SU-DHL-6 (cell line): ENCODE measurements around the gene ZMYND11.

Experiments
- H2AFZ ChIP-seq: fragments of 200-600 bp; sonication (generic); 2 replicates; pipeline ENCODE4 v1.6.1; 2014; ENCODE audit warnings: low read depth, mild to moderate bottlenecking, moderate library complexity, mixed read lengths, antibody characterized with exemption, low read length; ENCODE audit not compliant: severe bottlenecking
- H3F3A ChIP-seq: fragments of 200-600 bp; shearing (Covaris generic); 2 replicates; pipeline ENCODE4 v1.6.0; 2016; ENCODE audit warnings: antibody characterized with exemption, mild to moderate bottlenecking; ENCODE audit not compliant: insufficient read depth
- H3K27ac ChIP-seq: fragments of 200-600 bp; sonication (generic); 2 replicates; pipeline ENCODE4 v1.5.1; 2016; ENCODE audit warnings: low read depth, mild to moderate bottlenecking, low read length, moderate library complexity, mixed read lengths
- H3K27me3 ChIP-seq: fragments of 200-600 bp; sonication (generic), shearing (Covaris generic); 2 replicates; pipeline ENCODE4 v1.6.0; 2014; ENCODE audit warnings: mild to moderate bottlenecking, low read length
- H3K36me3 ChIP-seq: fragments of 200-600 bp; sonication (generic); 2 replicates; pipeline ENCODE4 v1.6.1; 2014; ENCODE audit warnings: mild to moderate bottlenecking, low read length, mixed read lengths
- H3K4me2 ChIP-seq: fragments of 300-600, 200-600 bp; shearing (Covaris generic), sonication (generic); 2 replicates; pipeline ENCODE4 v1.6.0; 2014; ENCODE audit warnings: low read length, low read depth, mild to moderate bottlenecking; ENCODE audit not compliant: poor library complexity, severe bottlenecking
- H3K4me3 ChIP-seq: fragments of 200-600 bp; sonication (generic); 2 replicates; pipeline ENCODE4 v1.5.1; 2014; ENCODE audit warnings: antibody characterized with exemption, low read length, mild to moderate bottlenecking, mixed read lengths; ENCODE audit not compliant: insufficient read depth, poor library complexity, severe bottlenecking
- H3K79me2 ChIP-seq: fragments of 200-600 bp; sonication (generic); 2 replicates; pipeline ENCODE4 v1.6.1; 2014; ENCODE audit warnings: mild to moderate bottlenecking, low read length, moderate library complexity; ENCODE audit not compliant: insufficient read depth
- H3K9ac ChIP-seq: fragments of 200-600 bp; sonication (generic); 2 replicates; pipeline ENCODE4 v1.7.0; 2014; ENCODE audit warnings: mild to moderate bottlenecking, low read length
- H3K9me2 ChIP-seq: fragments of 200-600 bp; sonication (generic); replicated peaks from 2 replicates; pipeline ENCODE4 v1.6.1; 2014; ENCODE audit warnings: low read length; ENCODE audit not compliant: insufficient read depth
- H3K9me3 ChIP-seq: fragments of 200-600 bp; sonication (generic); 2 replicates; pipeline ENCODE4 v1.6.1; 2014; ENCODE audit warnings: low read length, mixed read lengths; ENCODE audit not compliant: insufficient read depth
- H4K20me1 ChIP-seq: fragments of 200-600 bp; sonication (generic); 2 replicates; pipeline ENCODE4 v1.6.1; 2014; ENCODE audit warnings: low read depth, mild to moderate bottlenecking, antibody characterized with exemption, low read length, moderate library complexity, mixed read lengths
- CTCF ChIP-seq: fragments of 200-600 bp; sonication (generic); IDR thresholded peaks from one replicate; pipeline ENCODE4 v1.5.1; 2017; ENCODE audit warnings: antibody characterized with exemption, mild to moderate bottlenecking, low read length, moderate library complexity; ENCODE audit not compliant: insufficient read depth, poor library complexity, severe bottlenecking
- EZH2phosphoT487 ChIP-seq: fragments of 200-600 bp; sonication (generic), shearing (Covaris generic); conservative IDR thresholded peaks from 2 replicates; pipeline ENCODE4 v1.6.1; 2018; ENCODE audit warnings: mild to moderate bottlenecking, antibody characterized with exemption, low read length, moderate library complexity, mixed read lengths

Gene ZMYND11

GRCh38 chr10:208616-209015, 73.4 kb downstream of the ZMYND11 start:
- Histone ChIP-seq H3K27me3 (no peaks in the 10 kb centered on the region), H4K20me1 (no peaks in the 10 kb centered on the region), H3K9me2 (no peaks in the 10 kb centered on the region), H3F3A (no peaks in the 10 kb centered on the region), H3K27ac (no peak overlapping the region), H3K4me3 (no peak overlapping the region), H3K79me2 (no peaks in the 10 kb centered on the region), H3K9ac (no peak overlapping the region), H3K36me3 (no peaks in the 10 kb centered on the region), H3K4me2 (no peak overlapping the region), H2AFZ (no peak overlapping the region), H3K9me3 (no peaks in the 10 kb centered on the region)
- TF ChIP-seq CTCF (no peak), EZH2phosphoT487 (no peak)

- no peaks in the 10 kb centered on the region for H3K27me3 ChIP-seq
- no peaks in the 10 kb centered on the region for H3K79me2 ChIP-seq
- no peaks in the 10 kb centered on the region for H3K9me3 ChIP-seq
- H3F3A ChIP-seq, result no peaks in the 10 kb centered on the region
- no peak overlapping the region for H3K4me3 ChIP-seq
- no peaks in the 10 kb centered on the region for H3K36me3 ChIP-seq
- no peak for TF ChIP-seq EZH2phosphoT487
- peak; percentile 21 for TF ChIP-seq CTCF
- no peaks in the 10 kb centered on the region for H3K9me2 ChIP-seq
- no peaks in the 10 kb centered on the region for H4K20me1 ChIP-seq
- H3K27ac ChIP-seq, result no peak overlapping the region
- no peak overlapping the region for H2AFZ ChIP-seq
- no peak overlapping the region for H3K9ac ChIP-seq
- H3K4me2 ChIP-seq, result no peak overlapping the region
Measured at GRCh38 chr10:209357-209756, 74.1 kb downstream of the ZMYND11 start.

DNA sequence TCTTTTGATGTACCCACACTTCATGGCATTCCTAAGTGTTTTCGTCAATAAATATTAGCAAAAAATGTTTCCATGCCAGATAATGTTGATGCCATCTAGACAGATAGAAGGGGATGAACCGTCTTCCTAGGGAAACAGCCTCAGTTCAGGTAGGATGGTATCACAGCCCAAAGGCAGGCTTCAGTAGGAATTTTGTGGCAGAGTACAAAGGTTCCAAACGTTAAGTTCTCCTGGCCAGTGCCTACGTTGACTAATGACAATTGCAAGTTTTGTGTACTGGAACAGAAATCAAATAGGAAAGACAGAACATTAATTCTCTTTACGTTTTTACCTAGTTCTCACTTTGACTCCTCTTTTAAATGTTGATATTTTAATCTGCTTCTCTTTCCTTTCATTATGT, 75.0 kb downstream of the ZMYND11 start:
- H3K9me2 ChIP-seq, result no peaks in the 10 kb centered on the region
- H3K4me2 ChIP-seq, result no peak overlapping the region
- TF ChIP-seq CTCF (no peak), EZH2phosphoT487 (no peak)
- no peaks in the 10 kb centered on the region for H3K27me3 ChIP-seq
- H3K9me3 ChIP-seq, result no peaks in the 10 kb centered on the region
- no peak overlapping the region for H3K9ac ChIP-seq
- H3K27ac ChIP-seq, result no peak overlapping the region
- no peaks in the 10 kb centered on the region for H3K36me3 ChIP-seq
- no peaks in the 10 kb centered on the region for H3F3A ChIP-seq
- H3K4me3 ChIP-seq, result no peak overlapping the region
- no peaks in the 10 kb centered on the region for H3K79me2 ChIP-seq
- no peaks in the 10 kb centered on the region for H4K20me1 ChIP-seq
- no peak overlapping the region for H2AFZ ChIP-seq

DNA sequence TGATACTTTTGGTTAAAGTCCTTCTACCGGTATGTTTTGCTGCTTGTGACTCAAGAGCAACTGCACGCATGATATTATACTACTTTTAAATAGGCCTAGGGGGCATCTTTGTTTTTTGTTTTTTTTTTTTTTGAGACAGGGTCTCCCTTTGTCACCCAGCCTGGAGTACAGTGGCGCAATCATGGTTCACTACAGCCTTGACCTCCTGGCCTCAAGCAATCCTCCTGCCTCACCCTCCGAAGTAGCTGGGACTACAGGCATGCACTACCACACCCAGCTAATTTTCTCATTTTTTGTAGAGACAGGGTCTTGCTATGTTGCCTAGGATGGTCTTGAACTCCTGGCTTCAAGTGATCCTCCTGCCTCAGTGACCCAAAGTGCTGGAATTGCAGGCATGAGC, 80.2 kb downstream of the ZMYND11 start:
- Histone ChIP-seq H3K4me2 (no peak overlapping the region), H3K27me3 (no peaks in the 10 kb centered on the region), H3K9ac (no peak overlapping the region), H3K9me2 (no peaks in the 10 kb centered on the region), H4K20me1 (no peaks in the 10 kb centered on the region), H3K27ac (no peak overlapping the region), H3K36me3 (no peaks in the 10 kb centered on the region), H3K9me3 (no peaks in the 10 kb centered on the region), H2AFZ (no peak overlapping the region), H3K4me3 (no peak overlapping the region), H3K79me2 (no peaks in the 10 kb centered on the region), H3F3A (no peaks in the 10 kb centered on the region)
- no peak for TF ChIP-seq CTCF
- no peak for TF ChIP-seq EZH2phosphoT487
